ENCODE data around the gene PACRG.

Gene PACRG

GRCh38 chr6:163364641-163365040 lies 636.9 kb downstream of the PACRG start:
- in situ Hi-C loops (cut with HindIII; ENCODE audit: low sequenced_read_pairs) = no loop called here

Data from DLD1 (cell line).